CD4-positive, CD25-positive, alpha-beta regulatory T cell (primary cell): Measurements from ENCODE around the gene ING5. TPM values are rescaled to one million over a fixed set of nuclear protein-coding genes. Genes with fewer than 3 reads are reported as not detected.
A peak's percentile ranks its signal among the peaks of the same experiment; 100 is the strongest.

Experiments
- ATAC-seq, 2 donors: fragments of 150-1000 bp; cut with Tn5 transposase; one replicate each; pipeline ENCODE4 v1.10.0; 2021; ENCODE audit warnings: low read depth in 2 of 2, moderate number of reproducible peaks in 2 of 2, moderate library complexity in 1 of 2
- DNase-seq, 3 donors: peaks; one replicate each; pipeline versions ENCODE4 v3.0.0 to v3.0.0-alpha.2; 2012 to 2022; ENCODE audit warnings: mixed read lengths in 1 of 3
- H3K27ac ChIP-seq: one replicate; pipeline ENCODE4 v1.7.0; 2013; ENCODE audit warnings: mild to moderate bottlenecking, low read length; ENCODE audit not compliant: insufficient read depth, poor library complexity, severe bottlenecking
- H3K27me3 ChIP-seq: one replicate; pipeline ENCODE4 v1.7.0; 2013; ENCODE audit warnings: low read length; ENCODE audit not compliant: control insufficient read depth, insufficient read depth
- H3K36me3 ChIP-seq: one replicate; pipeline ENCODE4 v1.7.0; 2013; ENCODE audit warnings: mild to moderate bottlenecking, low read length, moderate library complexity; ENCODE audit not compliant: control insufficient read depth, insufficient read depth
- H3K4me1 ChIP-seq: 2 replicates; pipeline ENCODE4 v1.7.0; 2013; ENCODE audit warnings: mild to moderate bottlenecking, low read length; ENCODE audit not compliant: insufficient read depth, control insufficient read depth, poor library complexity, severe bottlenecking
- H3K4me3 ChIP-seq: one replicate; pipeline ENCODE4 v1.7.0; 2013; ENCODE audit warnings: low read depth, mild to moderate bottlenecking, low read length, moderate library complexity
- H3K9me3 ChIP-seq, 2 experiments: 1 replicate in 1 of 2; 2 replicates in 1 of 2; pipeline ENCODE4 v1.7.0; 2013; ENCODE audit warnings: low read length in 2 of 2, mild to moderate bottlenecking in 1 of 2, moderate library complexity in 1 of 2; ENCODE audit not compliant: control insufficient read depth in 2 of 2
- H3K27ac Mint-ChIP-seq, 3 donors: one replicate each; pipeline ENCODE4 v1.8.0; 2020 to 2022; ENCODE audit warnings: mild to moderate bottlenecking in 3 of 3, mixed read lengths in 3 of 3, moderate library complexity in 2 of 3
- H3K27me3 Mint-ChIP-seq: one replicate; pipeline ENCODE4 v1.8.0; 2022; ENCODE audit warnings: mild to moderate bottlenecking, mixed read lengths
- H3K36me3 Mint-ChIP-seq: one replicate; pipeline ENCODE4 v1.8.0; 2020; ENCODE audit warnings: mixed read lengths
- H3K4me1 Mint-ChIP-seq, 4 donors: one replicate each; pipeline ENCODE4 v1.8.0; 2020 to 2022; ENCODE audit warnings: mixed read lengths in 4 of 4, mild to moderate bottlenecking in 1 of 4
- H3K4me3 Mint-ChIP-seq, 4 donors: one replicate each; pipeline ENCODE4 v1.8.0; 2020 to 2022; ENCODE audit warnings: mild to moderate bottlenecking in 4 of 4, mixed read lengths in 4 of 4, moderate library complexity in 3 of 4
- H3K9me3 Mint-ChIP-seq, 7 donors: one replicate each; pipeline ENCODE4 v1.8.0; 2020 to 2022; ENCODE audit warnings: mixed read lengths in 7 of 7, mild to moderate bottlenecking in 3 of 7, moderate library complexity in 2 of 7
- polyA plus RNA-seq, 4 donors: library from polyadenylated mRNA; unstranded; fragments of 300-500 nt; fragmentation: Illumina TruSeq; gene quantifications; one replicate each; pipeline ENCODE4 v1.2.3, GENCODE V29; 2021
- total RNA-seq: library from RNA; stranded (reverse); gene quantifications from one replicate; pipeline ENCODE4 v1.2.3, GENCODE V29; 2022

Gene ING5
- total and polyA plus RNA-seq, 5 donors from 2014 or later: 16.7 to 64.8 (median 21.4) TPM

- ATAC-seq (no peak), DNase-seq (no peak)
- peaks cover 0 to 2% (median 0%) of the 10 kb centered on the region in 7 donors for H3K9me3 Mint-ChIP-seq
- Histone ChIP-seq H3K27ac (no peak overlapping the region), H3K4me1 (no peaks in the 10 kb centered on the region), H3K9me3 (peaks cover 0 to 6% of the 10 kb centered on the region in 2 experiments), H3K4me3 (no peak overlapping the region), H3K27me3 (no peaks in the 10 kb centered on the region), H3K36me3 (peaks cover 44% of the 10 kb centered on the region)
- H3K4me3 Mint-ChIP-seq: no peak overlapping the region
- H3K36me3 Mint-ChIP-seq: peaks cover 41% of the 10 kb centered on the region
- no peaks in the 10 kb centered on the region for H3K27me3 Mint-ChIP-seq
- no peak overlapping the region for H3K27ac Mint-ChIP-seq
- peaks cover 0 to 4% (median 1%) of the 10 kb centered on the region in 4 donors for H3K4me1 Mint-ChIP-seq
Measured at GRCh38 chr2:241720560-241720959, 18.7 kb downstream of the ING5 start.

DNA sequence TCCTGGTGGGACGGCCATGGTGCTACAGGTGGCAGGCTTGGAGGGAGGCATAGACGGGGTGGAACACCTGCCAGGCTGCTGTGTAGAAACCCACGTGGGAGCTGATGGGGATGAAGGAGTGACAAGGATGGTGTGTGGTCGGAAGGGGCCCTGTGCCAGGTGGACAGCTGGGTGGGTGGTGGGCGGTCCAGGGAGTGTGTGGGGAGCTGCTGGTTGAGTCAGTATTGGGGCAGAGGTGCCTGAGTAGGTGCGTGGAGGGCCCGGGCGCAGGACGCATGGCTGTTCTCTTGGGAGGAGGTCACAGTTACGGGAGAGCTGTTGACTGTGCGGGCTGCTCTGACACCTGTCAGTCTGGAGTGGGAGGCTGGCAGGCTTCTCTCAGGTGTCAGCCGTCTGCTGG is 20.0 kb downstream of the ING5 start:
- peaks cover 44% of the 10 kb centered on the region for H3K36me3 ChIP-seq
- Mint-ChIP-seq H3K27me3 (no peaks in the 10 kb centered on the region), H3K4me1 (peaks cover 0 to 4% (median 1%) of the 10 kb centered on the region in 4 donors), H3K4me3 (no peak overlapping the region), H3K27ac (no peak overlapping the region), H3K36me3 (peaks cover 41% of the 10 kb centered on the region), H3K9me3 (no peaks in the 10 kb centered on the region)
- peaks cover 0 to 6% of the 10 kb centered on the region in 2 experiments for H3K9me3 ChIP-seq
- no peaks in the 10 kb centered on the region for H3K4me1 ChIP-seq
- no peaks in the 10 kb centered on the region for H3K27me3 ChIP-seq
- no peak overlapping the region for H3K27ac ChIP-seq
- ATAC-seq (no peak), DNase-seq (no peak)
- no peak overlapping the region for H3K4me3 ChIP-seq

DNA sequence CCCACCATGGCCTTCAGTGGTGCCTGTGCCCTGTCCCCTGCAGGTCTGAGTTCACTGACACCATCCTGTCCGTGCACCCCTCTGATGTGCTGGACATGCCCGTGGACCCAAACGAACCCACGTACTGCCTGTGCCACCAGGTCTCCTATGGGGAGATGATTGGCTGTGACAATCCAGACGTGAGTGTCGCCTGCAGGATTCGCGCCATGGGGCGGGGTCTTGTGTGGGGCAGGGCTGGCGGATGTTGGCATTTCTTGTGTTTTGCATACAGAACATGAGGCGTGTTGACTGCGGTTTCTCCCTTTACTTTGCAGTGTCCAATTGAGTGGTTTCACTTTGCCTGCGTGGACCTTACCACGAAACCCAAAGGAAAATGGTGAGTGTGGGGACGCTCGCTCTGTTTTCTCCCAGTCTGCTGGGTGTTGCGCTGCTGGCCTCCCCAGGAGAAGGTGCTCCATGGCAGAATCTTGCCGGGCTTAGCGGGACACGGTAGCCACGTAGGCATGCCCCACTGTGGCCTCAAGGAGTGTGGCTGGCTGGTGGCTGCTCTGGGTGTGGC is 21.1 kb downstream of the ING5 start:
- DNase-seq (no peak), ATAC-seq (no peak)
- Mint-ChIP-seq H3K27me3 (no peaks in the 10 kb centered on the region), H3K4me1 (peaks cover 0 to 4% (median 0%) of the 10 kb centered on the region in 4 donors), H3K27ac (no peak overlapping the region), H3K9me3 (no peaks in the 10 kb centered on the region), H3K36me3 (peaks cover 35% of the 10 kb centered on the region), H3K4me3 (no peak overlapping the region)
- Histone ChIP-seq H3K27me3 (no peaks in the 10 kb centered on the region), H3K9me3 (peaks cover 0 to 6% of the 10 kb centered on the region in 2 experiments), H3K4me1 (no peaks in the 10 kb centered on the region), H3K27ac (no peak overlapping the region), H3K4me3 (no peak overlapping the region), H3K36me3 (peaks cover 38% of the 10 kb centered on the region)

DNA sequence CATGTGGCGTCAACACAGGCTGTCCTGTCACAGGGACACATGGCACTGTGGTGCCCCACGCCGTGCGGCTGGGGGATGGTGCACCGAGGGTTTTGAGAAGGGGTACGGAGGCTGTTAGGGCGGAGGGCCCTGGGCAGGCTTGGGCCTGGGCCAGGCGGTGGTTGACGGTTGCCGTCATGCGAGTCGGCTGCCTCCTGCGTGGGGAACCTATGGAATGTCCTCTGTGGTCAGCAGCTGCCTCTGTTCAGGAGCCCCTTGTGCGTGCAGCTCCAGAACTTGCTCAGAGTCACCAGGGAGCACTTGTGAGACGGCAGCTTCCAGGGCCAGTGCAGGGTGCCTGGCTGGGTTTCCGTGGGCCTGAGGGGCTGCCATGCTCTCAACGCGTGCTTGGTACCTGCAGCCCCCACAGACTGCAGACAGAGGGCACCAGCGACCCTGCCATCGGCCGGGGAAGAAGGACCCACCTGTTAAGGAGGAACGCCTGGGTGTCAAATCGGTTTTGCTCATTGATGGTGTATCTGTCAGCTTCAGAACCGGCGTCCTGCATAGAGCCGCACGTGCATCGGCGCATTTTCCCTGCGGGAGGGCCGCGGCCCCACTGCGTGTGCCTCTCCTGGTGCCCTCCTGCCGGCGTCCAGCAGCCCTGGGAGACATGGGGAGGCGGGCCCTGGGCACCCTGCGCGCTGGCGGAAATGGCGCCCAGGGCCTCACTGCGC is 22.6 kb downstream of the ING5 start:
- Mint-ChIP-seq H3K4me3 (no peak overlapping the region), H3K27ac (no peak overlapping the region), H3K4me1 (peaks cover 0 to 4% (median 0%) of the 10 kb centered on the region in 4 donors), H3K36me3 (peaks cover 35% of the 10 kb centered on the region), H3K9me3 (no peaks in the 10 kb centered on the region), H3K27me3 (no peaks in the 10 kb centered on the region)
- H3K9me3 ChIP-seq: peaks cover 0 to 6% of the 10 kb centered on the region in 2 experiments
- no peaks in the 10 kb centered on the region for H3K27me3 ChIP-seq
- no peak overlapping the region for H3K27ac ChIP-seq
- ATAC-seq: no peak
- H3K36me3 ChIP-seq: peaks cover 28% of the 10 kb centered on the region
- DNase-seq: no peak
- H3K4me3 ChIP-seq: no peak overlapping the region
- no peaks in the 10 kb centered on the region for H3K4me1 ChIP-seq

DNA sequence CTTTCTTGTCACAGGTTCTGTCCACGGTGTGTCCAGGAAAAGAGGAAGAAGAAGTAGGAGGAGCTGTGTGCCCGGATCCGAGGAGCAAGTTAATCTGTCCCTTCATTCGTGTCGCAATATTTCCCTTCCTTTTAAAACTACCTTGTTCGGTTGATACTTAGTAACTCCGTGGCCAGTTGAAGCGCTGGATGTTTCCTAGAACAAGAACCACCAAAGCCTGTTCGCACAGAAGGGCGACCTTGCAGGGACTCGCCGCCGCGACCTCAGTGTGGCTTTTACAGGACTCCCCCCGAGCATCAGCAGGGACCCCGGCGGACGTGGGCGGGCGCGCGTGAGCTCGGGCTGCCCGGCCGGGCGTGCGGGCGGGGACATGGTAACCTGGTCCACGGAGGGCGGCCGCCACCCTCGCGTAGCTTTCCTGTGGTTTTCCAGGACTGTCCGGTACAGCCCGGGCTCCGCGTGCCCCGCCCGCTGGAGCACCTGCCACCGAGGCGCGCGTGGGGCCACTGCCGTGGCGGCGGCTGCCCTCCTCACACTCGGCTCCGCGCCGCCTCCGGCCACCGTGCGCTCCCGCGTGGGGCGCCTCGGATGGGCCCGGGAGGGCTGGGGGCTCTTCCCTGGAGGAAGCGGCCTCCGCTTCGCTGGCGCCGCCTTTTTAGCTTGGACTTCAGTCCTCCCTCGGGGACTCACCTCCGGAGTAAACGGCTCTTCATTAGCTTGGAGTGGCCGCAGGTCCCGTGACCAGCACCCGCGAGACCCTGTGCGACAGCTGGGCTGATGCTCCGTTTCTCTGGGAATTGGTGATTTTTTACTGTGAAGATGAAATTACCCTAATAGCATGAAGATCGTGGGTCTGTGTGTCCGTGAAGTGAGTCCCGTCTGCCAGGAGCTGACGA is 23.4 kb downstream of the ING5 start:
- Mint-ChIP-seq H3K4me3 (peak overlapping the region in 1 of 4 donors; percentile 47), H3K27ac (no peak overlapping the region)

GRCh38 chr2:241726459-241726858 is 24.6 kb downstream of the ING5 start:
- Histone ChIP-seq H3K36me3 (peaks cover 11% of the 10 kb centered on the region), H3K4me3 (no peak overlapping the region), H3K27ac (no peak overlapping the region), H3K27me3 (no peaks in the 10 kb centered on the region), H3K4me1 (no peaks in the 10 kb centered on the region), H3K9me3 (peaks cover 0 to 6% of the 10 kb centered on the region in 2 experiments)
- Mint-ChIP-seq H3K4me1 (peaks cover 0 to 4% (median 2%) of the 10 kb centered on the region in 4 donors), H3K27ac (no peak overlapping the region), H3K27me3 (no peaks in the 10 kb centered on the region), H3K4me3 (no peak overlapping the region), H3K9me3 (no peaks in the 10 kb centered on the region), H3K36me3 (peaks cover 29% of the 10 kb centered on the region)
- DNase-seq: no peak
- no peak for ATAC-seq

More for the DNA sequence above, 23.4 kb downstream of the ING5 start:
- Histone ChIP-seq H3K27ac (no peak overlapping the region), H3K4me3 (no peak overlapping the region), H3K36me3 (peaks cover 22% of the 10 kb centered on the region), H3K4me1 (no peaks in the 10 kb centered on the region), H3K27me3 (no peaks in the 10 kb centered on the region), H3K9me3 (peaks cover 0 to 6% of the 10 kb centered on the region in 2 experiments)
- ATAC-seq: no peak
- Mint-ChIP-seq H3K9me3 (no peaks in the 10 kb centered on the region), H3K36me3 (peaks cover 35% of the 10 kb centered on the region), H3K27me3 (no peaks in the 10 kb centered on the region), H3K4me1 (peaks cover 0 to 4% (median 0%) of the 10 kb centered on the region in 4 donors)
- no peak for DNase-seq

- DNase-seq (no peak), ATAC-seq (no peak)
- H3K4me3 ChIP-seq: no peak overlapping the region
- no peaks in the 10 kb centered on the region for H3K27me3 ChIP-seq
- peaks cover 2% of the 10 kb centered on the region for H3K4me1 ChIP-seq
- H3K27ac ChIP-seq: no peak overlapping the region
- H3K9me3 ChIP-seq: peaks cover 0 to 3% of the 10 kb centered on the region in 2 experiments
- peak overlapping the region in 1 of 4 donors; percentile 23 for H3K4me3 Mint-ChIP-seq
- no peak overlapping the region for H3K27ac Mint-ChIP-seq
- H3K36me3 ChIP-seq: peaks cover 8% of the 10 kb centered on the region
- H3K9me3 Mint-ChIP-seq: no peaks in the 10 kb centered on the region
- peaks cover 18% of the 10 kb centered on the region for H3K36me3 Mint-ChIP-seq
- H3K4me1 Mint-ChIP-seq: peaks cover 0 to 13% (median 2%) of the 10 kb centered on the region in 4 donors
- no peaks in the 10 kb centered on the region for H3K27me3 Mint-ChIP-seq
Measured at GRCh38 chr2:241728000-241728399, 26.2 kb downstream of the ING5 start.
